ENCODE data around the gene GOT2.

DNA sequence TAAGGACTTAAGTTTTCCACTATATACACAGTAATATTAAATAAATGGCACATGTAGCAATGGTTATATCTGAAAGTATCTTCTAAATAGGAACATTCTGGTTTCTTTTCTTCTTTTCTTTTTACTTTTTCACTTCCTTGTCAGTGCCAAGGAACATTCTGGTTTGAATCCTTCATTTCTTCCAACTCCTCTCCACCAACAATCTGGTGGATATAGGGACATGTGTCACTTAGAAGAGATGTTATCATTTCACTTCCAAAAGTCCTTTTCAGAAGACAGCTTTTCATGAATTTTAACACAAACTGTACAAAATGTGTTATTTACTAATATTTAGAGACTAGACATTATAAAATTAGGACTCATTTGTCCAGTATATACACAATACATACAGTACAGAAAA lies 7.9 kb upstream of the GOT2 start:
- TF ChIP-seq, protein P1, sequence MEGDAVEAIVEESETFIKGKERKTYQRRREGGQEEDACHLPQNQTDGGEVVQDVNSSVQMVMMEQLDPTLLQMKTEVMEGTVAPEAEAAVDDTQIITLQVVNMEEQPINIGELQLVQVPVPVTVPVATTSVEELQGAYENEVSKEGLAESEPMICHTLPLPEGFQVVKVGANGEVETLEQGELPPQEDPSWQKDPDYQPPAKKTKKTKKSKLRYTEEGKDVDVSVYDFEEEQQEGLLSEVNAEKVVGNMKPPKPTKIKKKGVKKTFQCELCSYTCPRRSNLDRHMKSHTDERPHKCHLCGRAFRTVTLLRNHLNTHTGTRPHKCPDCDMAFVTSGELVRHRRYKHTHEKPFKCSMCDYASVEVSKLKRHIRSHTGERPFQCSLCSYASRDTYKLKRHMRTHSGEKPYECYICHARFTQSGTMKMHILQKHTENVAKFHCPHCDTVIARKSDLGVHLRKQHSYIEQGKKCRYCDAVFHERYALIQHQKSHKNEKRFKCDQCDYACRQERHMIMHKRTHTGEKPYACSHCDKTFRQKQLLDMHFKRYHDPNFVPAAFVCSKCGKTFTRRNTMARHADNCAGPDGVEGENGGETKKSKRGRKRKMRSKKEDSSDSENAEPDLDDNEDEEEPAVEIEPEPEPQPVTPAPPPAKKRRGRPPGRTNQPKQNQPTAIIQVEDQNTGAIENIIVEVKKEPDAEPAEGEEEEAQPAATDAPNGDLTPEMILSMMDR (IDR thresholded peaks at IDR 0.05; ENCODE audit: low read depth, low read length): no peak
- no peak for TF ChIP-seq EZH2phosphoT487 (IDR thresholded peaks at IDR 0.05; ENCODE audit: low read depth)
